ENCODE results near the gene TRPT1. TPM values are rescaled to one million over a fixed set of nuclear protein-coding genes. Genes with fewer than 3 reads are reported as not detected.
A peak's percentile ranks its signal among the peaks of the same experiment; 100 is the strongest.

Gene TRPT1
- total and polyA plus RNA-seq, 3 donors from 2014 or later: 56.5 to 93.7 (median 65.4) TPM

- 73 to 75% methylated on average over 11 of the region's 11 CpGs for WGBS, 2 donors
- Histone ChIP-seq H3K36me3 (ENCODE audit: low read depth, missing control alignments) (no peaks in the 10 kb centered on the region), H3K9me3 (no peaks in the 10 kb centered on the region), H3K4me1 (peaks cover 34% of the 10 kb centered on the region), H3K4me3 (peak overlapping the region; percentile 68 to 97), H3K27me3 (no peaks in the 10 kb centered on the region), H3K27ac (peak overlapping the region; percentile 92 to 99)
- TF ChIP-seq POLR2A (IDR thresholded peaks at IDR 0.05) (no peak), CTCF (IDR thresholded peaks at IDR 0.05) (no peak)
- intact Hi-C loops (cut with DNase I; ENCODE audit: low total_unique reads): no loop called here
- no peak for DNase-seq
These were observed 13.9 kb upstream of the TRPT1 start for GRCh38 chr11:64239662-64240434.

GRCh38 chr11:64238999-64239398, 13.0 kb upstream of the TRPT1 start:
- Histone ChIP-seq H3K4me3 (no peak overlapping the region), H3K9me3 (no peaks in the 10 kb centered on the region), H3K36me3 (ENCODE audit: low read depth, missing control alignments) (no peaks in the 10 kb centered on the region), H3K27ac (no peak overlapping the region), H3K4me1 (peaks cover 32% of the 10 kb centered on the region), H3K27me3 (no peaks in the 10 kb centered on the region)
- intact Hi-C loops (cut with DNase I; ENCODE audit: low total_unique reads): no loop called here
- no peak for TF ChIP-seq CTCF (IDR thresholded peaks at IDR 0.05)
- TF ChIP-seq POLR2A (IDR thresholded peaks at IDR 0.05): no peak
- no peak for DNase-seq
- WGBS, 2 donors: 76 to 78% methylated on average over 5 of the region's 5 CpGs

GRCh38 chr11:64238076-64238475, 12.1 kb upstream of the TRPT1 start:
- Histone ChIP-seq H3K27me3 (no peaks in the 10 kb centered on the region), H3K4me1 (peaks cover 37% of the 10 kb centered on the region), H3K27ac (no peak overlapping the region), H3K4me3 (no peak overlapping the region), H3K9me3 (no peaks in the 10 kb centered on the region), H3K36me3 (ENCODE audit: low read depth, missing control alignments) (no peaks in the 10 kb centered on the region)
- WGBS, 2 donors: 87% methylated on average over 9 of the region's 9 CpGs; no CpG with 5 or more reads in 1 of the 2 donors
- intact Hi-C loops (cut with DNase I; ENCODE audit: low total_unique reads): no loop called here
- no peak for DNase-seq
- TF ChIP-seq CTCF (IDR thresholded peaks at IDR 0.05): no peak
- no peak for TF ChIP-seq POLR2A (IDR thresholded peaks at IDR 0.05)

GRCh38 chr11:64237484-64237951, 11.5 kb upstream of the TRPT1 start:
- WGBS, 2 donors: 68 to 76% methylated on average over 12 of the region's 12 CpGs
- Histone ChIP-seq H3K4me3 (no peak overlapping the region), H3K4me1 (peaks cover 32% of the 10 kb centered on the region), H3K27me3 (no peaks in the 10 kb centered on the region), H3K9me3 (no peaks in the 10 kb centered on the region), H3K27ac (no peak overlapping the region), H3K36me3 (ENCODE audit: low read depth, missing control alignments) (no peaks in the 10 kb centered on the region)
- DNase-seq: no peak
- TF ChIP-seq POLR2A (IDR thresholded peaks at IDR 0.05) (no peak), CTCF (IDR thresholded peaks at IDR 0.05) (no peak)
- intact Hi-C loops (cut with DNase I; ENCODE audit: low total_unique reads): no loop called here

Measured in testis (tissue), 3 donors.